GM10248 (cell line): ENCODE results near the gene TUBB6.

Experiments used
- CTCF ChIA-PET: fragments of 300-600 bp; sonication (Branson Sonifier 250); formaldehyde crosslinking; extraction: SDS; loops from one replicate; lab custom pipeline; 2021; ENCODE audit warnings: antibody characterized with exemption; lab: Yijun Ruan, JAX
- POLR2A ChIA-PET: fragments of 350-650 bp; sonication (Branson Sonifier 250); formaldehyde crosslinking; extraction: SDS; loops from one replicate; lab custom pipeline; 2020; ENCODE audit warnings: antibody characterized with exemption; lab: Yijun Ruan, JAX
- DNase-seq: peaks from one replicate; pipeline ENCODE4 v3.0.0; 2012; ENCODE audit errors: extremely low spot score
- CTCF ChIP-seq: IDR thresholded peaks from 2 replicates; pipeline ENCODE4 v1.5.1; 2012; ENCODE audit warnings: mild to moderate bottlenecking, low read depth; ENCODE audit errors: extremely low read depth, missing control alignments, control extremely low read depth

TUBB6 gene

GRCh38 chr18:12366379-12366778 lies 58.3 kb downstream of the TUBB6 start:
- CTCF ChIA-PET: interaction anchor here (1.5 kb wide), 1 partner anchor 8 kb away, joined by 4 read pairs; no protein-coding TSS in a partner anchor
- no peak for DNase-seq
- no peak for TF ChIP-seq CTCF
- POLR2A ChIA-PET: no interaction called here

- TF ChIP-seq CTCF: no peak
- CTCF ChIA-PET: interaction anchor here (1.5 kb wide), 1 partner anchor 8 kb away, joined by 4 read pairs; no protein-coding TSS in a partner anchor
- DNase-seq: no peak
- POLR2A ChIA-PET: no interaction called here
Measured at GRCh38 chr18:12366784-12367183, 58.7 kb downstream of the TUBB6 start.

- DNase-seq: no peak
- no peak for TF ChIP-seq CTCF
- ChIA-PET CTCF (no interaction called here), POLR2A (no interaction called here)
Measured at GRCh38 chr18:12369211-12369610, 61.2 kb downstream of the TUBB6 start.

GRCh38 chr18:12371590-12371989 lies 63.5 kb downstream of the TUBB6 start:
- DNase-seq: no peak
- TF ChIP-seq CTCF: no peak
- CTCF ChIA-PET: interaction anchor here (1.5 to 2.6 kb wide), 2 partner anchors 10 to 14 kb away, joined by 3 to 10 read pairs; no protein-coding TSS in a partner anchor
- POLR2A ChIA-PET: no interaction called here

GRCh38 chr18:12372406-12372805 lies 64.4 kb downstream of the TUBB6 start:
- TF ChIP-seq CTCF: no peak
- DNase-seq: no peak

GRCh38 chr18:12373116-12373770 lies 65.2 kb downstream of the TUBB6 start:
- POLR2A ChIA-PET: no interaction called here

More at GRCh38 chr18:12372406-12372805, 64.4 kb downstream of the TUBB6 start:
- ChIA-PET POLR2A (no interaction called here), CTCF (interaction anchor here (1.2 to 2.6 kb wide), 2 partner anchors 8 to 11 kb away, joined by 3 to 10 read pairs; no protein-coding TSS in a partner anchor)

More at GRCh38 chr18:12373116-12373770, 65.2 kb downstream of the TUBB6 start:
- TF ChIP-seq CTCF: no peak
- no peak for DNase-seq
- CTCF ChIA-PET: interaction anchor here (1.2 to 2.6 kb wide), 5 partner anchors 9 to 45 kb away, joined by 3 to 10 read pairs (median 4); no protein-coding TSS in a partner anchor
